Measurements from ENCODE around the gene RASGEF1C.

Gene RASGEF1C

GRCh38 chr5:180052211-180052818 is 156.7 kb downstream of the RASGEF1C start:
- TF ChIP-seq CTCF (IDR thresholded peaks at IDR 0.05; ENCODE audit: low read depth, low read length) = no peak
- DNase-seq (ENCODE audit: extremely low read depth, low read depth) = no peak
